Heart left ventricle (tissue), 16 donors: ENCODE measurements around the gene FBXL7. TPM values are rescaled to one million over a fixed set of nuclear protein-coding genes. Genes with fewer than 3 reads are reported as not detected.

Experiments used
- ATAC-seq, 4 donors: fragments of 200-7000 bp; cut with Tn5 transposase; one replicate each; pipeline ENCODE4 v1.9.1; 2020 to 2022; ENCODE audit warnings: moderate library complexity in 4 of 4, mild to moderate bottlenecking in 3 of 4, moderate number of reproducible peaks in 1 of 4
- DNase-seq, 5 donors: peaks; one replicate each; pipeline ENCODE4 v3.0.0-alpha.2; 2020
- H3K27ac ChIP-seq, 12 donors: fragments of 200-600 bp; sonication (generic) in 4 of 12; one replicate each; pipeline versions ENCODE4 v1.5.0 to v1.8.0; 2016 to 2022; ENCODE audit warnings: mild to moderate bottlenecking in 2 of 12
- H3K27me3 ChIP-seq, 9 donors: fragments of 200-600 bp; sonication (generic) in 2 of 9; one replicate each; pipeline versions ENCODE4 v1.5.1 to v1.8.0; 2016 to 2022; ENCODE audit warnings: mild to moderate bottlenecking in 3 of 9
- H3K36me3 ChIP-seq, 9 donors: fragments of 200-600 bp; sonication (generic) in 2 of 9; one replicate each; pipeline versions ENCODE4 v1.5.0 to v1.8.0; 2018 to 2022; ENCODE audit warnings: mild to moderate bottlenecking in 2 of 9
- H3K4me1 ChIP-seq, 12 donors: fragments of 200-600 bp; sonication (generic) in 4 of 12; one replicate each; pipeline versions ENCODE4 v1.5.0 to v1.8.0; 2016 to 2022; ENCODE audit warnings: mild to moderate bottlenecking in 3 of 12
- H3K4me3 ChIP-seq, 12 donors: fragments of 200-600 bp; sonication (generic) in 4 of 12; one replicate each; pipeline versions ENCODE4 v1.5.0 to v1.8.0; 2017 to 2022; ENCODE audit warnings: mild to moderate bottlenecking in 9 of 12, moderate library complexity in 4 of 12
- H3K9me3 ChIP-seq, 12 donors: fragments of 200-600 bp; sonication (generic) in 4 of 12; one replicate each; pipeline versions ENCODE4 v1.5.0 to v1.8.0; 2016 to 2022; ENCODE audit warnings: mild to moderate bottlenecking in 1 of 12
- CTCF ChIP-seq, 12 donors: fragments of 200-600 bp; sonication (generic) in 4 of 12; IDR thresholded peaks; one replicate each; pipeline versions ENCODE4 v1.5.0 to v1.8.0; 2018 to 2022; ENCODE audit warnings: antibody characterized with exemption in 12 of 12, mild to moderate bottlenecking in 5 of 12
- POLR2A ChIP-seq, 2 donors: fragments of 450-650 bp; IDR thresholded peaks; one replicate each; pipeline ENCODE4 v1.6.1; 2017; ENCODE audit warnings: antibody characterized with exemption in 2 of 2, mild to moderate bottlenecking in 2 of 2, moderate library complexity in 2 of 2
- WGBS, 4 donors: extraction: QIAGEN DNeasy Blood & Tissue Kit in 2 of 4; methylation state at CpG; one replicate each; pipeline versions ENCODE4 v1.1.5 to v1.1.7; 2013 to 2018; 5-methylcytosine and 5-hydroxymethylcytosine counted together
- intact Hi-C, 10 donors: fragments of 100-400 bp; cut with DNase I; formaldehyde crosslinking; loops; one replicate each; pipeline versions ENCODE4 v1.11.1 to v1.14.2; 2022
- polyA plus RNA-seq, 2 donors: library from polyadenylated mRNA; stranded (reverse); fragments of 200-250 nt; gene quantifications; one replicate each; pipeline ENCODE4 v1.2.3, GENCODE V29; 2013
- total RNA-seq, 9 donors: library from RNA; depleted of rRNA in 2 of 9; stranded (reverse); fragments of >200 nt in 2 of 9; fragmentation: NEBNext Ultra II Directional in 3 of 9; extraction: Animal tissue kit (Norgen Biotek cat#: 25700) in 3 of 9; gene quantifications; one replicate each; pipeline versions ENCODE4 v1.1.0 to v1.2.4, GENCODE V29; 2016 to 2023
- donor health status: ischemic (EF 13 %, LVEDD 7.1; RV severe dilation, severe dysfunction).
- donor health status: healthy with polysubstance abuse.
- donor health status: DM: no; HTN: yes; CAD: no.
- donor health status: DM: no; HTN: no; CAD: no.
- donor health status: ischemic (EF 25% LVEDD 6.9; RV normal size, moderate dysfunction).
- donor health status: ischemic (EF 25% LVEDD 5.7; RV mildly dilated, moderate dysfunction).
- donor health status: healthy.
- donor health status: DM: yes; HTN: yes; CAD: no.
- donor health status: ischemic (EF 35%, LVEDD 5.7; RV mildly dilated, moderate dysfunction).
- donor health status: nonischemic (EF 11% LVEDD 7.7; RV severe dilation, severe dysfunction).
- donor health status: DM: yes; HTN: yes; CAD: no.
- donor health status: PGD.
- donor health status: ischemic (EF 29% LVEDD 5.4; RV normal size, mild dysfunction).
- donor health status: nonischemic (EF 23%, LVEDD 6.1; RV moderate dilation, normal function).

FBXL7 gene
- total and polyA plus RNA-seq, 11 donors = 8.7 to 27.6 (median 24.3) TPM

GRCh38 chr5:15783734-15784133 lies 283.8 kb downstream of the FBXL7 start:
- H3K36me3 ChIP-seq = no peaks in the 10 kb centered on the region
- TF ChIP-seq POLR2A (IDR thresholded peaks at IDR 0.05) (no peak), CTCF (IDR thresholded peaks at IDR 0.05) (no peak)
- no peak overlapping the region for H3K4me3 ChIP-seq
- no peaks in the 10 kb centered on the region for H3K27me3 ChIP-seq
- ATAC-seq (no peak), DNase-seq (no peak)
- peaks cover 0 to 34% (median 14%) of the 10 kb centered on the region in 12 donors for H3K4me1 ChIP-seq
- H3K27ac ChIP-seq = no peak overlapping the region
- intact Hi-C loops = loop anchor here in 1 of 10 donors (10.0 kb wide), 1 partner anchor 159 kb away; no protein-coding TSS in a partner anchor
- peaks cover 0 to 8% (median 0%) of the 10 kb centered on the region in 12 donors for H3K9me3 ChIP-seq

GRCh38 chr5:15785531-15785981 lies 285.6 kb downstream of the FBXL7 start:
- Histone ChIP-seq H3K27me3 (no peaks in the 10 kb centered on the region), H3K9me3 (peaks cover 0 to 8% (median 0%) of the 10 kb centered on the region in 12 donors), H3K27ac (no peak overlapping the region), H3K36me3 (no peaks in the 10 kb centered on the region), H3K4me3 (no peak overlapping the region), H3K4me1 (peaks cover 0 to 43% (median 16%) of the 10 kb centered on the region in 12 donors)
- ATAC-seq (no peak), DNase-seq (no peak)
- TF ChIP-seq CTCF (IDR thresholded peaks at IDR 0.05) (no peak), POLR2A (IDR thresholded peaks at IDR 0.05) (no peak)
- 74 to 81% (median 78%) methylated on average over 5 of the region's 5 CpGs for WGBS, 4 donors
- intact Hi-C loops = loop anchor here in 1 of 10 donors (10.0 kb wide), 1 partner anchor 161 kb away; no protein-coding TSS in a partner anchor

GRCh38 chr5:15786326-15786725 lies 286.3 kb downstream of the FBXL7 start:
- DNase-seq (no peak), ATAC-seq (no peak)
- H3K9me3 ChIP-seq = peaks cover 0 to 8% (median 0%) of the 10 kb centered on the region in 12 donors
- TF ChIP-seq POLR2A (IDR thresholded peaks at IDR 0.05) = no peak
- no peak for TF ChIP-seq CTCF (IDR thresholded peaks at IDR 0.05)
- H3K27me3 ChIP-seq = no peaks in the 10 kb centered on the region
- H3K4me1 ChIP-seq = peaks cover 0 to 51% (median 24%) of the 10 kb centered on the region in 12 donors
- H3K27ac ChIP-seq = peak overlapping the region in 3 of 12 donors; percentile 13 to 41 (median 34)
- no peaks in the 10 kb centered on the region for H3K36me3 ChIP-seq
- no peak overlapping the region for H3K4me3 ChIP-seq
- intact Hi-C loops = loop anchor here in 1 of 10 donors (10.0 kb wide), 1 partner anchor 162 kb away; no protein-coding TSS in a partner anchor

GRCh38 chr5:15786884-15787283 lies 286.9 kb downstream of the FBXL7 start:
- Histone ChIP-seq H3K27me3 (no peaks in the 10 kb centered on the region), H3K9me3 (peaks cover 0 to 4% (median 0%) of the 10 kb centered on the region in 12 donors), H3K4me3 (no peak overlapping the region), H3K36me3 (no peaks in the 10 kb centered on the region), H3K4me1 (peaks cover 0 to 57% (median 27%) of the 10 kb centered on the region in 12 donors), H3K27ac (peak overlapping the region in 9 of 12 donors; percentile 30 to 67 (median 41))
- 49 to 60% (median 56%) methylated on average over 5 of the region's 5 CpGs for WGBS, 4 donors
- DNase-seq (peak in 4 of 5 donors; percentile 28 to 46 (median 42)), ATAC-seq (peak in 3 of 4 donors; percentile 35 to 71 (median 64))
- intact Hi-C loops = loop anchor here in 1 of 10 donors (10.0 kb wide), 1 partner anchor 162 kb away; no protein-coding TSS in a partner anchor
- no peak for TF ChIP-seq CTCF (IDR thresholded peaks at IDR 0.05)
- no peak for TF ChIP-seq POLR2A (IDR thresholded peaks at IDR 0.05)
